CD4-positive, alpha-beta T cell treated with Interleukin-21 for 1 hour (primary cell): ENCODE measurements around the gene DENND1A.
"Not testable (repeated sequence)": the region's sequence is repeated elsewhere in the genome, so short reads cannot be mapped to it uniquely, and the experiment has no call there.

ENCODE experiments used
- DNase-seq: peaks from one replicate; pipeline ENCODE4 v3.0.0-alpha.2; 2020

Gene DENND1A

GRCh38 chr9:123947326-123947725 lies 17.4 kb upstream of the DENND1A start:
- DNase-seq: no peak

DNA sequence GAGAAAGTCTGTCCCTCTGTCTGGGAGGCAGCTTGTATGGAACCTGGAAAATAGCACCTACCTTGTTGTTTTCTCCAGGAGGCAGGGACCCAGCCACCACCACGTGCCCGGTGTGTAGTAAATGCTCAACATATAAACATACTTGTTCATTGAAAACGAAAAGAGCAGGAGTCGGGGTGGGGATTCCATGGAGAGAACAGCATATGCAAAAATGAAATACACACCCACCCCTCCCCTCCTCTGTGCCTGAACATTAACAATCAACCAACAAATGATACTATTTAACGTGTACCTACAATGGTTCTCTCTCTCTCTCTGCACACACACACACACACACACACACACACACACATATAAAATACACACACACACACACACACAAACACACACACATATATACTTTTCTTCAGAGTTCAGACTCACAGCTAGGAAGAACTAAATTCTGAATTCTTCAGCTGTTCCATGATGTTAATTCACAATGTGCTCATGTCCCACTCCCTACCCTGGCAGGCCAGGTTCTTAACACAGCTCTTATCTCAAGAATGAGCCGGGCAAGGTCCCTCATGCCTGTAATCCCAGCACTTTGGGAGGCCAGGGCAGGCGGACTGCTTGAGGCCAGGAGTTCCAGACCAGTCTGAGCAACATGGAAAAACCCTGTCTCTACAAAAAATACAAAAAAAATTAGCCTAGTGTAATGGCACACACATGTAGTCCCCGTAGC lies 16.3 kb upstream of the DENND1A start:
- DNase-seq: no peak

DNA sequence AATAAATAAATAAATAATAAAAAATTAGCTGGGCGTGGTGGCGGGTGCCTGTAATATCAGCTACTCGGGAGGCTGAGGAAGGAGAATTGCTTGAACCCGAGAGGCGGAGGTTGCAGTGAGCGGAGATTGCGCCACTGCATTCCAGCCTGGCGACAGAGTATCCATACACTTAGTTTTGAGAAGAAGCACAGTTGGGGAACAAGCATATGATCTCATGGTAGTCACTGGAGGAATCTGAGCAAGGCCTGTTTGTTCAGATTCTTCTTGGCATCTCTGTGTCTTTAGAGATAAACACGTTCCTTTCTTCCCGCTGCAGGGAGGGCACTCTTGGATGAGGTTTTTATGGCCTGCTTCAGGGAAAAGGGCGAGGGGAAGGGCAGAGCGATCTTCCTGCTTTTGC lies 15.6 kb upstream of the DENND1A start:
- DNase-seq: no peak

GRCh38 chr9:123944464-123944863 lies 14.5 kb upstream of the DENND1A start:
- DNase-seq: not testable (repeated sequence)

- no peak for DNase-seq
These were observed 13.7 kb upstream of the DENND1A start for GRCh38 chr9:123943671-123944070.

GRCh38 chr9:123942542-123942941 lies 12.6 kb upstream of the DENND1A start:
- no peak for DNase-seq

DNA sequence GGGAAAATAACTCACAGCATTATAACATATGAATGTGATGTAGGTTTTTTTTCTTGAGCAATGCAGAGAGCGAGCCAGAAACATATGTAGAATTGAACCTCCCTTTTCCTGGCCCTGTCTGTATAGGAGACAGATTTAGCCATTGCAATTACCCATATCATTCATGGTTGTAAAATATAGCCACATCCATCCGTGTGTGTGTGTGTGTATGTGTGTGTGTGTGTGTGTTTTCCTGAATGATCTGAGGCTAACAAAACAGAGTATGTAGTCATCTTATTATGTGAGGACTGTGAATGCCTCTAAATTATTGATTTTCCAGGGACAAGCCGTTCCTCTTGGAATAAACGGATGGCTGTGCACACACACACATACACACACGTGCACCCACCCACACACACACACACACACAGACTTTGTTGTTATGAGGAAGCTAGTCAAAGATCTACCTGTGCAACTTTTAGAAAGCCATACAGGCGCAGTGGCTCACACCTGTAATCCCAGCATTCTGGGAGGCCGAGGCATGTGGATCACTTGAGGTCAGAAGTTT lies 11.7 kb upstream of the DENND1A start:
- DNase-seq: no peak

DNA sequence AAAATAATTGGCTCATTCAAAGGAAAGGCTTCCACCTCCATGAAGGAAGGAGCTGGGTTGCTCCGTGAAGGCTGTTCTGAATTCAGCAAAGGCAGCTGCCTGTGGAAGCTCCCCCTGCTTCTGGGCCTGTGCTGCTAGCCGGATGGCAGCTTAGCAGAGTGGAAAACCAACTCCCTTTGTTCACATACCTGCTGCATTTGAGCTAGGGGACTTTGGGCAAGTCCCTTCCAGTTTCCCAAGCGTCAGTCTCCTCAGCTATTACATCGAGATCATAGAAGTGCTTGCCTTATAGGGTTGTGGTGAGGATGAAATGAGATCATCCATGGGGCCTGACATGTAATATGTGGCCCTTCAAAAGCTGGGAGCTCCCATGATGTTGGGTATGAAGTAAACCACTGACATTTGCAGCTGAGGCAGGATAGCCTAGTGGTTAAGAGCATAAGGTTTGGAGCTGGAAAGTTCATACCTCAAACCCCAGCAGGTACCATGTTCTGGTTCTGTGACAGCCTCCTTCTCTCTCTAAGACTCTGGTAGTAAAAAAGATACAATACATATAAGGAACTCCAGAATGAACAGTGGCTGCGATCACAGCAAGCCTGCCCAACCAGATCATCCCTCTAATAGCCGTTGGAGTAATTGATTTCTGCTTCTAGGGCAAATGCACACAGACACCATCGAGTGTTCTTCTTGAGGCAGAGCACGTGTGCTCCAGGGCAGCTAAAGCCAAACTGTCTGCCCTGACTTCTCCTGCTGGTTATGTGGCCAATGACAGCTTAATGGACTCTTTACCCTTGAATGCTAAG lies 11.0 kb upstream of the DENND1A start:
- DNase-seq: no peak

- no peak for DNase-seq
These were observed 8.5 kb upstream of the DENND1A start for GRCh38 chr9:123938401-123938800.

GRCh38 chr9:123936575-123936974 lies 6.6 kb upstream of the DENND1A start:
- DNase-seq: not testable (repeated sequence)

- DNase-seq: no peak
These were observed 3.7 kb upstream of the DENND1A start for GRCh38 chr9:123933440-123934212.

- peak; percentile 38 for DNase-seq
These were observed 603 bp downstream of the DENND1A start for GRCh38 chr9:123929177-123929869.

DNA sequence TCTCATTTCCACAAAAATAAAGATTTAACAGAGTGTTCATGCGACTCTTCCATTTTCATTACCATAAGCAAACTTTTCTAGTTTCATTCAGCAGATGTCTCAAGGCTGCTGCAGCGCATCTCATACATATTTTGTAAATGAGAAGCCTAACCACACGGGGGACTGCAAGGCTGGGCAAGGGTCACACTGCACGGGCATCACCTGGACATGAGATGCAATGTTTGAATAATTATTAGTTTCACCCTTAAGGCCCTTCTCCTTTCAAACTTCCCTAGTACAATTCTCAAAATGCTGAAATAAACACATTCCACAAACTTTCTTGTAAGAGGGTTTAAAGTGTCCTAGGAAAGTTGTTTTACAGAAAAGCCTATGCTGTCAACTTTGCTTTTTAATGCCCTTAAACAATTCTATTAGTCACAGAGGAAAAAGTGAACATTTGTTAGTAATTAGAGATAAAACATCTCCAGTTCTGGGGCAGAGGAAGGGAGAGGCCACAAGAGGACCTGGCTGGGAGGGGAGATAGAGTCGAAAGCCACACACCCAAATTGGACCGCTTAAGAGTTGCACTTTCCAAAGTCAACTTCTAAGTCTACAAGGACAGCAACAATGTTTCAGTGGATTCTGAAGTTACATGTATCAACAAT lies 1.3 kb downstream of the DENND1A start:
- DNase-seq: peak; percentile 8

GRCh38 chr9:123927625-123928532 lies 2.0 kb downstream of the DENND1A start:
- DNase-seq: no peak

DNA sequence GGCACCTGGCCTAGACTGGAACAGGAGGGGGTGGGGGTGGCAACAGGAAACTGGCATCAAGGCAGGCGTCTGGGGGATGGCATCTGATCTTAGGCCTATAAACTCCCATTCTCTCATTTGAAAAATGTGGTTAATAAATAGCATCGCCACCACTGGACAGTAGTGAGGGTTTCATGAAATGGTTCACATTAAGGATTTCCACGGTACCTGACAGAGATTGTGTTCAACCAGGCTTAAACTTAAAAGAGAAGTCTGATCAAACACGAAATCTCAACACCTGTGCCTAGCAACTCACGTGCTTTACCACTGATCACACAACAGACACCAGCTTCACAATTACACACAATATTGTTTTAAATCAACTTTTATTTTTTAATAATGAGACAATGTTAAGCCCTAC lies 3.0 kb downstream of the DENND1A start:
- no peak for DNase-seq

GRCh38 chr9:123925819-123926218 lies 4.1 kb downstream of the DENND1A start:
- DNase-seq: no peak

- no peak for DNase-seq
These were observed 4.8 kb downstream of the DENND1A start for GRCh38 chr9:123925161-123925560.

- DNase-seq: no peak
These were observed 5.2 kb downstream of the DENND1A start for GRCh38 chr9:123924727-123925126.

- DNase-seq: no peak
These were observed 6.0 kb downstream of the DENND1A start for GRCh38 chr9:123923884-123924283.

- no peak for DNase-seq
These were observed 6.5 kb downstream of the DENND1A start for GRCh38 chr9:123923377-123923776.

- no peak for DNase-seq
These were observed 7.0 kb downstream of the DENND1A start for GRCh38 chr9:123922911-123923310.
